AG08395 (cell line): Measurements from ENCODE around the gene ST7.

ENCODE experiments used
- DNase-seq: peaks from one replicate; pipeline ENCODE4 v3.0.0; 2012; ENCODE audit warnings: mixed read lengths, low spot score

ST7 gene

GRCh38 chr7:117193564-117193963 is 240.3 kb downstream of the ST7 start:
- peak; percentile 70 for DNase-seq

- no peak for DNase-seq
Measured at GRCh38 chr7:117194445-117194844, 241.1 kb downstream of the ST7 start.

- DNase-seq, result no peak
Measured at GRCh38 chr7:117195361-117196029, 242.2 kb downstream of the ST7 start.

GRCh38 chr7:117200132-117200531 is 246.8 kb downstream of the ST7 start:
- DNase-seq, result no peak

GRCh38 chr7:117200786-117201458 is 247.6 kb downstream of the ST7 start:
- DNase-seq, result no peak

- DNase-seq, result peak; percentile 46
Measured at GRCh38 chr7:117202511-117202910, 249.2 kb downstream of the ST7 start.

- DNase-seq, result no peak
Measured at GRCh38 chr7:117203205-117203604, 249.9 kb downstream of the ST7 start.

GRCh38 chr7:117205873-117206272 is 252.6 kb downstream of the ST7 start:
- DNase-seq, result no peak

GRCh38 chr7:117208257-117208656 is 255.0 kb downstream of the ST7 start:
- DNase-seq, result no peak

GRCh38 chr7:117210397-117210796 is 257.1 kb downstream of the ST7 start:
- DNase-seq, result no peak

- no peak for DNase-seq
Measured at GRCh38 chr7:117210908-117211307, 257.6 kb downstream of the ST7 start.

- DNase-seq, result no peak
Measured at GRCh38 chr7:117211614-117212013, 258.3 kb downstream of the ST7 start.

GRCh38 chr7:117212969-117213877 is 259.9 kb downstream of the ST7 start:
- peak; percentile 60 for DNase-seq

- DNase-seq, result no peak
Measured at GRCh38 chr7:117216010-117216409, 262.7 kb downstream of the ST7 start.

- no peak for DNase-seq
Measured at GRCh38 chr7:117216436-117217069, 263.3 kb downstream of the ST7 start.

- DNase-seq, result peak; percentile 67
Measured at GRCh38 chr7:117217106-117218035, 264.1 kb downstream of the ST7 start.

- no peak for DNase-seq
Measured at GRCh38 chr7:117218700-117219099, 265.4 kb downstream of the ST7 start.

- DNase-seq, result peak; percentile 41
Measured at GRCh38 chr7:117219485-117219884, 266.2 kb downstream of the ST7 start.

GRCh38 chr7:117220836-117221235 is 267.5 kb downstream of the ST7 start:
- DNase-seq, result no peak

- DNase-seq, result no peak
Measured at GRCh38 chr7:117225536-117225935, 272.2 kb downstream of the ST7 start.

- DNase-seq, result no peak
Measured at GRCh38 chr7:117227091-117227490, 273.8 kb downstream of the ST7 start.
